ENCODE measurements around the gene CPT2.

CPT2 gene

DNA sequence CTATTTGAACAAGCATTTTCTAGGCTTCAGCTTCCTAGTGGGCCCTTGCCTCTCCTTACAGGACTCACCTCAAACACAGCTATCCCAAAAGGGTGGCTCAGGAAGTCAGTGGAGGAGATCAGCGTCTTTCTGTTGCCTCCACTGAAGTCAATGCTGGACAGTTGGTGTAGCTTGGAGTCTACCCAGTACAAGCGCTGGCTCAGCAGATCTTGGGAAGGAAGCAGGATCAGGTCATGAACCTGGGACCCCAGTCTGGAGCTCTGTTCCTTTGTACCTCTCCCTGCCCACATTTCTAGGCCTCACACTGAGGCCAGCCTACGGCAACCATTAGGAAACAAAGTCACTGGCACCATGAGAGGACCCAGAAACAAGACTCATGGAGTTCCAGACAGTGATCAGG, 65.4 kb downstream of the CPT2 start:
- FAIRE-seq (no peak), DNase-seq (ENCODE audit: insufficient read length, low spot score) (no peak)
- TF ChIP-seq, protein P1, sequence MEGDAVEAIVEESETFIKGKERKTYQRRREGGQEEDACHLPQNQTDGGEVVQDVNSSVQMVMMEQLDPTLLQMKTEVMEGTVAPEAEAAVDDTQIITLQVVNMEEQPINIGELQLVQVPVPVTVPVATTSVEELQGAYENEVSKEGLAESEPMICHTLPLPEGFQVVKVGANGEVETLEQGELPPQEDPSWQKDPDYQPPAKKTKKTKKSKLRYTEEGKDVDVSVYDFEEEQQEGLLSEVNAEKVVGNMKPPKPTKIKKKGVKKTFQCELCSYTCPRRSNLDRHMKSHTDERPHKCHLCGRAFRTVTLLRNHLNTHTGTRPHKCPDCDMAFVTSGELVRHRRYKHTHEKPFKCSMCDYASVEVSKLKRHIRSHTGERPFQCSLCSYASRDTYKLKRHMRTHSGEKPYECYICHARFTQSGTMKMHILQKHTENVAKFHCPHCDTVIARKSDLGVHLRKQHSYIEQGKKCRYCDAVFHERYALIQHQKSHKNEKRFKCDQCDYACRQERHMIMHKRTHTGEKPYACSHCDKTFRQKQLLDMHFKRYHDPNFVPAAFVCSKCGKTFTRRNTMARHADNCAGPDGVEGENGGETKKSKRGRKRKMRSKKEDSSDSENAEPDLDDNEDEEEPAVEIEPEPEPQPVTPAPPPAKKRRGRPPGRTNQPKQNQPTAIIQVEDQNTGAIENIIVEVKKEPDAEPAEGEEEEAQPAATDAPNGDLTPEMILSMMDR (IDR thresholded peaks at IDR 0.05; ENCODE audit: insufficient read depth, missing control alignments), result no peak

All from D721Med (cell line).